HUDEP-2 (cell line): ENCODE results near the gene SENP8.

Experiments used
- DNase-seq, 76 experiments: peaks; one replicate each; lab custom pipeline; 2025; ENCODE audit not compliant: unreplicated experiment in 76 of 76; lab: John Stamatoyannopoulos, UW

Gene SENP8

GRCh38 chr15:72173864-72174550, 55.8 kb downstream of the SENP8 start:
- DNase-seq: no peak

DNA sequence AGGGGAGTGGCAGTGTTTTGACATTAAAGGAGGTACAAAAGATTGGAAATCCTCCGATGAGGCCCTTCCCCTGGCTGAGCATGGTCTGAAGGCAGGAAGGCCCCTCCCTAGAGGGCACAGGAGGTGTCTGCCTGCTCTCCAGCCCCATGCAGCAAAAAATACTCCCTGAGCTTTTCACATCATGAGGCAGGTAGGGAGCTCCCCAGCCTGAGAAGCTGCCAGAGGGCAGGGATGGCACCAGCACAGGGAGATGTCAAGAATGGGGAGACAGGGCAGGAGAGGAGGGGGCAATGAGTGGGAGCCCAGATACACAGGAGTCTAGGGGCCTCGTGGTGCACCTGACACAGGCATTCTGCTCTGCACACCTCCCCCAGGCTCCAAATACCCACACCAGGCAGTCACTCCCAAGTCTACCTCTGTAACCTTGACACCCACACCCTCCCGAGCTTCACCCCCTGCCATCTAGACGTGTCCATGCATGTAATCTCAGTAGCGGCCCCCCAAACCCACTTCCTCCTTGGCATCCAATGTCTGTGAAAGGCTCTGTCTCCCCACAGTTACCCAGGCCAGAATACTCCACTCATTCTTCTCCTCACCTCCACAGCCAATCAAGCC, 56.5 kb downstream of the SENP8 start:
- DNase-seq: no peak

GRCh38 chr15:72175186-72176044, 57.2 kb downstream of the SENP8 start:
- DNase-seq: no peak

- DNase-seq: no peak
Observed at GRCh38 chr15:72176159-72176558, 58.0 kb downstream of the SENP8 start.

GRCh38 chr15:72176743-72177142, 58.5 kb downstream of the SENP8 start:
- no peak for DNase-seq

- no peak for DNase-seq
Observed at GRCh38 chr15:72178976-72179585, 60.9 kb downstream of the SENP8 start.

DNA sequence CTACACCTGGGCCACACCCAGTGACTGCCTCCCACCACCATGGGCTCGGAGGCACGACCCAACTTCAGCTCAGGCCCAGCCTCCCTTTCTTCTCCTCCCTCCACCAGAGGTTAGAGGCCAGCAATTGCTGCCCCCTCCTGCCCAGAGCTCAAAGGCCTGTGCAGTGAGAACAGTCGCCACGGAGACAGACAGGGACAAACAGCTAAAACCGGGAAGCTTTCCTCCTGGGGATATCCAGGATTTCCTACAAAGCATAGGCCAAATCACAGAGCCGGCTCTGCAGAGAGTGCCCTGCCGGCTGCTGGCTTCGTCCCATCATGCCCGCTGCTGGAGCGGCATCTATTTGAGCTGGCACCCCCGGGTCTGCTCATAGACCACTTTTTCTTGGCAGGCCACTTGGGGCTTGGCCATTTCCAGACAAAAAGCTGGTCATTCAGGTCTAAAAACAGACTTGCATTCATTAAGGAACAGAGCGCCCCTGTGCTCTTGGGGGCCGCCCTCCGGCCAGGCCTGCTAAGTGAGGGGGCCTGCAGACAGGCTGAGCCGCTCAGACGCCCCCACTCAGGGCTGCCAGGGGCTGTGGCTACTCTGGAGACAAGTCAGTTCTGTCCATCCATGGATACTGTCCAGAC, 61.9 kb downstream of the SENP8 start:
- DNase-seq: no peak

DNA sequence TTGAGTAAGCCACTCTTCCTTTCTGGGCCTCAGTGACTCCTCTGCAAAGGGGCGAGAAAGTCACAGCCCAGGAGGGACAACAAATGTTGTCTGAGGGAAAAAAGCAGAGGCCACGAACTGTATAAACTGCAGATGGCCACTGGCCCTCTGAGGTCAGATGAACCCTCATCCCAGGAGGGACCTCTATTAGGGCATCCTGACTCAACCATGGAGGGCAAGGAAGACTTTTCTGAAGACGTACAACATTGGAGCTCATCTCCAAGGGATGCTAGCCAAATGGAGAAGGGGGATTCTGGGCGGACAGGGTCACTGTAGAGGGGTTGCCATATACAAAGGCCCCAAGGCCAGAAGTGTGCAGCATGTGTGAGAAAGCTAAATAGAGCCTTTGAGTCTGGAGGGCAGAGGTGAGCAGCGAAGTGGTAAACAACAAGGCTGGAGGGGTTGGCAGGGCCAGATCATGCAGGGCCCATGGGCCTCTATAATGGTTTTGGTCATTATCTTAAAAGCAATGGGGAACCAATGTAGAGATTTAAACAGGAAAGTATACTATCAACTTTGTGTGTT, 62.6 kb downstream of the SENP8 start:
- no peak for DNase-seq

GRCh38 chr15:72182244-72182643, 64.0 kb downstream of the SENP8 start:
- DNase-seq: no peak

DNA sequence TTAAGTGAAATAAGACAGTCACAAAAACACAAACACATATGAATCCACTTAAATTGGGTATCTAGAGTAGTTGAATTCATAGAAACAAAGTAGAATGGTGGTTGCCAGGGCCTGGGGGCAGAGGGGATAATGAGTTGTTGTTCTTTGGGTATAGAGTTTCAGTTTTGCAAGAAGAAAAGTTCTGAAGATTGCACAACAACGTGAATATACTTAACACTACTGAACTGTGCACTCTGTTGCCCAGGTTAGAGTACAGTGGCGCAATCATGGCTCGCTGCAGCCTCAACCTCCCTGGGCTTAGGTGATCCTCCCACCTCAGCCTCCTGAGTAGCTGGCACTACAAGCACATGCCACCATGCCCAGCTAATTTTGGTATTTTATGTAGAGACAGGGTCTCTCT, 64.5 kb downstream of the SENP8 start:
- no peak for DNase-seq

DNA sequence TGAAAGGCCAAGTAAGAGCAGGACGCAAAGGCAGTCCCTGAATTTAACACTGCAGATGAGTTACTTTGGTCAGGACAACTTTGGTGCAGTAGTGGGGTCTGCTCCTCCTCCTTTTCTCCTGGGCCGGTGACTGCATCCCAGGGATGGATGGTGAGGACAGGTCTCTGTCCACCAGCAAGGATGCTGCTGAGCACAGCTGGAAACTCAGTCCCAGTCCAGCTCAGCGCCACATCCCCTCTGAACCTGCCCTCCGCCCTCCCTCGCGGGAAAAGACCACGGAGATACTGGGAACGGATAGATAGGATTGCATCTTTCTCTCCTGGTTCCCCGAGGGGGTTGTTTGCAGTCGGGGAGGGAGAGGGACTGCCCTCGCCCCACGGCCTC, 65.6 kb downstream of the SENP8 start:
- DNase-seq: no peak

DNA sequence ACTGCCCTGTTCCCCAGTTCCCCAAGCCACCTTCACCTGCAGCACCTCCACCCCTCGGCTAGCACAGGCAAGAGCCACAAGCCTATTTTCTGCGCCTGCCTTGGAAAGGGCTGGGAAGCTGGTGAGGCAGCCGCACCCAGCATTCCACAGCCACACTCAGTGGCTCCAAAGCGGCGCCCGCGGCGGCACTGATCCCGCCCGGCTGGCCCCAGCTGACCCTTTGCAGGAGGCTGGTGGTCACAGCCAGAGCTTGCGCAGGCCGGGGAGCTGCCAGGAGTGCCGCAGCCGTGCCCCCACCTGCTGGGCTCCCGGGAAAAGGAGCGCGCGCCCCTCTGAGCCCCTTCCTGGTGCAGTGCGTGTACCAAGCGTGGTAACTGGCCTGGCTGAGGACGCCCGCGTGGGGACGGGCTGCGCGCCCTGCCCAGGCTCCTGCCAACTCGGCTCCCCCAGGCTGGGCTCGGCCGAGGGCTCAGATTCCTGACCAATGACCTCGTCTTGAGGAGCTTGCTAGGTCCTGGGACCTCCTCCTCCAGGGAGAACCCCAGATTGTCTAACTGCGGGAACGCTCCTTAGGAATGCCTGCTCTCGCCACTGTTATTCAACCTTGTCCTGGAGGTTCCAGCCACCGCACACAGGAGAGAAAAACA, 66.1 kb downstream of the SENP8 start:
- no peak for DNase-seq

GRCh38 chr15:72189250-72189902, 71.2 kb downstream of the SENP8 start:
- no peak for DNase-seq

GRCh38 chr15:72192416-72192815, 74.2 kb downstream of the SENP8 start:
- DNase-seq: no peak
